Measurements from ENCODE around the gene CLEC9A. TPM values are rescaled to one million over a fixed set of nuclear protein-coding genes. Genes with fewer than 3 reads are reported as not detected.

Gene CLEC9A
- total and polyA plus RNA-seq, 10 of the 15 experiments (the other 5 are each of a cell fraction or from before 2014, with no cell fraction given), result not detected

DNA sequence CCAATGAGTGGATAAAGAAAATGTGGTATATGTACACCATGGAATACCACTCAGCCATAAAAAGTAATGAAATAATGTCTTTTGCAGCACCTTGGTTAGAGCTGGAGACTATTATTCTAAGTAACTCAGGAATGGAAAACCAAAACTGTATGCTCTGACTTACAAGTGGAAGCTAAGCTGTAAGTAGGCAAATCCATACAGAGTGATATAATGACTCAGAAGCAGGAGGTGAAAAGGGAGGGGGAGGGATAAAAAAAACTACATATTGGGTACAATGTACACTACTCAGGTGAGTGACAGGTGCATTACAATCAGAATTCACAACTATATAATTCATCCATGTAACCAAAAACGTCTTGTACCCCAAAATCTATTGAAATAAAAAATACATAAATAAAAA, 83.4 kb downstream of the CLEC9A start (continued):
- TF ChIP-seq, protein P1, sequence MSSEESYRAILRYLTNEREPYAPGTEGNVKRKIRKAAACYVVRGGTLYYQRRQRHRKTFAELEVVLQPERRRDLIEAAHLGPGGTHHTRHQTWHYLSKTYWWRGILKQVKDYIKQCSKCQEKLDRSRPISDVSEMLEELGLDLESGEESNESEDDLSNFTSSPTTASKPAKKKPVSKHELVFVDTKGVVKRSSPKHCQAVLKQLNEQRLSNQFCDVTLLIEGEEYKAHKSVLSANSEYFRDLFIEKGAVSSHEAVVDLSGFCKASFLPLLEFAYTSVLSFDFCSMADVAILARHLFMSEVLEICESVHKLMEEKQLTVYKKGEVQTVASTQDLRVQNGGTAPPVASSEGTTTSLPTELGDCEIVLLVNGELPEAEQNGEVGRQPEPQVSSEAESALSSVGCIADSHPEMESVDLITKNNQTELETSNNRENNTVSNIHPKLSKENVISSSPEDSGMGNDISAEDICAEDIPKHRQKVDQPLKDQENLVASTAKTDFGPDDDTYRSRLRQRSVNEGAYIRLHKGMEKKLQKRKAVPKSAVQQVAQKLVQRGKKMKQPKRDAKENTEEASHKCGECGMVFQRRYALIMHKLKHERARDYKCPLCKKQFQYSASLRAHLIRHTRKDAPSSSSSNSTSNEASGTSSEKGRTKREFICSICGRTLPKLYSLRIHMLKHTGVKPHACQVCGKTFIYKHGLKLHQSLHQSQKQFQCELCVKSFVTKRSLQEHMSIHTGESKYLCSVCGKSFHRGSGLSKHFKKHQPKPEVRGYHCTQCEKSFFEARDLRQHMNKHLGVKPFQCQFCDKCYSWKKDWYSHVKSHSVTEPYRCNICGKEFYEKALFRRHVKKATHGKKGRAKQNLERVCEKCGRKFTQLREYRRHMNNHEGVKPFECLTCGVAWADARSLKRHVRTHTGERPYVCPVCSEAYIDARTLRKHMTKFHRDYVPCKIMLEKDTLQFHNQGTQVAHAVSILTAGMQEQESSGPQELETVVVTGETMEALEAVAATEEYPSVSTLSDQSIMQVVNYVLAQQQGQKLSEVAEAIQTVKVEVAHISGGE (CRISPR knock-in tag; IDR thresholded peaks at IDR 0.05), result no peak

DNA sequence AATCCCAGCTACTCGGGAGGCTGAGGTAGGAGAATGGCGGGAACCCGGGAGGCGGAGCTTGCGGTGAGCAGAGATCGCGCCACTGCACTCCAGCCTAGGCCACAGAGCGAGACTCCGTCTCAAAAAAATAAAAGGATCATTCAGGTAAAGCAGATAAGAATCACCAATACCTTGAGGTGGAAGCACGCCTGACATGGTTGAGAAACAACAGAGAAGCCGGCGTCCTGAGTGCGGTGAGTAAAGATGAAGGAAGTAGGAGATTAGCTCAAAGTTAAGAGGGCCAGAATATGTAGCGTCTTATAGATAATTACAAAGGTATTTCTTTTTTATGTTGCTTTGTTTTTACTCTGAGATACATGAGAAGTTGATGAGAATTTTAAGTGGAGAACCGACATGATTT, 84.8 kb downstream of the CLEC9A start:
- Histone ChIP-seq H3K4me2 (ENCODE audit: control insufficient read depth, insufficient read depth) (no peak overlapping the region), H3K9ac (ENCODE audit: control insufficient read depth, insufficient read depth, low read length) (no peak overlapping the region), H3K36me3 (ENCODE audit: control insufficient read depth in 2 of 2, insufficient read depth in 2 of 2, low read length in 1 of 2) (no peaks in the 10 kb centered on the region), H3K27ac (ENCODE audit: control insufficient read depth, insufficient read depth) (no peak overlapping the region), H4K20me1 (ENCODE audit: control insufficient read depth, insufficient read depth) (no peaks in the 10 kb centered on the region), H3K27me3 (replicated peaks in 1 of 2; ENCODE audit: control insufficient read depth in 2 of 2, insufficient read depth in 2 of 2, low read length in 1 of 2) (no peaks in the 10 kb centered on the region), H3K79me2 (ENCODE audit: control insufficient read depth, insufficient read depth, low read length) (no peaks in the 10 kb centered on the region), H3K4me1 (ENCODE audit: control insufficient read depth, insufficient read depth, low read length) (no peaks in the 10 kb centered on the region), H3K9me3 (replicated peaks; ENCODE audit: control insufficient read depth, insufficient read depth, low read length) (no peaks in the 10 kb centered on the region), H2AFZ (ENCODE audit: control insufficient read depth, low read depth, low read length) (no peak overlapping the region), H3K4me3 (no peak overlapping the region)
- POLR2A ChIA-PET, result no interaction called here
- BruUV-seq (replicated peaks), result no TSS peak
- in situ Hi-C loops (cut with MboI) (no loop called here), intact Hi-C loops (cut with micrococcal nuclease; ENCODE audit: unreplicated experiment) (no loop called here)
- RAD21 ChIA-PET (ENCODE audit: unreplicated experiment), result no interaction called here
- CTCF ChIA-PET, result interaction anchor here (0.8 kb wide), 1 partner anchor 10 kb away, joined by 3 read pairs; no protein-coding TSS in a partner anchor
- SMC1A ChIA-PET (ENCODE audit: uncharacterized antibody, unreplicated experiment), result interaction anchor here (1.3 kb wide), 1 partner anchor 20 kb away, joined by 4 read pairs; no protein-coding TSS in a partner anchor
- ATAC-seq, result no peak
- DNase-seq (ENCODE audit: low read depth, low spot score), result no peak
- 69% methylated on average over 15 of the region's 15 CpGs for WGBS (ENCODE audit: insufficient coverage, insufficient replicate concordance, low lambda C conversion rate, missing lambda C conversion rate)
- no peak for FAIRE-seq
- TF ChIP-seq CTCF (IDR thresholded peaks at IDR 0.05 in 2 of 3, conservative IDR thresholded peaks at IDR 0.05 in 1 of 3; ENCODE audit: control insufficient read depth in 2 of 3, extremely low read depth in 1 of 3, insufficient read depth in 1 of 3, low read depth in 3 of 3, low read length in 3 of 3) (no peak), SIX5 (IDR thresholded peaks at IDR 0.05; ENCODE audit: low read depth, low read length, severe bottlenecking) (no peak), ZNF622 (IDR thresholded peaks at IDR 0.05) (no peak), BCL3 (IDR thresholded peaks at IDR 0.05; ENCODE audit: borderline replicate concordance, insufficient read depth, low read depth, low read length, poor library complexity, severe bottlenecking) (no peak), ATF2 (IDR thresholded peaks at IDR 0.05; ENCODE audit: low read length) (no peak), LARP7 (IDR thresholded peaks at IDR 0.05) (no peak), CHD2 (IDR thresholded peaks at IDR 0.05; ENCODE audit: borderline replicate concordance, low read depth, low read length) (no peak), DPF2 (IDR thresholded peaks at IDR 0.05) (no peak), IRF3 (IDR thresholded peaks at IDR 0.05) (no peak), YBX1 (IDR thresholded peaks at IDR 0.05) (no peak)

All from GM12878 (cell line).